GM21717 (cell line): ENCODE measurements around the gene SLCO3A1.

Experiments used
- ATAC-seq: cut with Tn5 transposase; IDR thresholded peaks from one replicate; pipeline ENCODE4 v1.9.1; 2021; ENCODE audit warnings: mild to moderate bottlenecking, moderate library complexity; ENCODE audit not compliant: unreplicated experiment

Gene SLCO3A1

DNA sequence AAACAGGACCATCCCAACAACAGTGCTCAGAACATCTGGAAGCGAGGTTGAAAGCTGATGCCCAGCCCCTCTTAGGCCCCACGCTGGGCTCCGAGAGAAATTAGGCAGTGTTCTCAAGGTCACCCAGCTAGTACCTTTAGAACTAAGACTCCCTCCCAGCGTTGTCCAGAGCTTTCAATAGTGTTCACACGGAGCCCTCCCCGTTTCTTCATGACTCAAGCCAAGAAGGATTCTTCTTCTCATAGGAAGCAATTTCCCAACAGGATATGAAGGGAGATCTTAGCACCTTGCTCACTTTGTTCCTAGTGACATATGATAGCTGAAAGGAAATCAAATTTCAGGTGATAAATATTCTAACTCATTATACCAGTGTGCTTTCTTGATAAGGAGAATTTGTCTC lies 296.0 kb downstream of the SLCO3A1 start:
- ATAC-seq, result no peak

GRCh38 chr15:92151168-92151567 lies 297.7 kb downstream of the SLCO3A1 start:
- ATAC-seq, result no peak

- no peak for ATAC-seq
Measured at GRCh38 chr15:92151741-92152140, 298.2 kb downstream of the SLCO3A1 start.

DNA sequence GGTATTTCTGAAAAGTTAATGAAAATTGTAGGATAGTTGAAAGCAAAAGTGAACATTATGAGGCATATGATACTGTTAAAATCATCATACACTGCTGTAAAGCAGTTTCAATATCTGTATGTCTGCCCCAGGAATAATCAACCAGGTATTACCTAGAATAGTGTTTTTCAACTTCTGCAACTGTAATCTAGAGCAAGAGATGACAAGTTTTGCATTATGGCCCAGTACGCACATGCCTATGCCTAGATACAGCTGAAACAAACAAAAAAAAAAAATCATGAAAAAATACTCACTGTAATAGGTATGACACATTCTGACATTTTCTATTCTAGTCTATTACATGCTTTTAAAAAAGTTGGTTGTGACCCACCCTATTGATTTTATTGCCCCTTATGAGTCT lies 299.5 kb downstream of the SLCO3A1 start:
- ATAC-seq, result no peak

DNA sequence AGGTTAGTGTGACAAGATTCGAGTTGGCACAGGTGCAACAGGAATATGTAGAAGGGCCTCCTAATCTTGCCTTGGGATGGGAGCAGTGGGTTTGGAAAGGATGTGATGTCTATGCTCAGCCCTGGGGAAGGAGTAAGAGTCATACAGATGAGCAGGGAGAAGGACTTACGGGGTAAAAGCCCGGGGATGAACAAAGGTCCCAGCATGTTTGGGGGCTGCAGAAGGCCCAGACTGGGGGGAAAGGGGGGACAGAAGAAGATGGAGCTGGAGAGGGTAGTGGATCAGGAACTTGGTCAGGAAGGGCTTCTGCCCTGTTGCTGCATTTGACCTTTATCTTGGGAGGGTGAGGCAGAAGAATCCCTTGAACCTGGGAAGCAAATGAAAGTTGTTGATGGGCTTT lies 300.1 kb downstream of the SLCO3A1 start:
- no peak for ATAC-seq

GRCh38 chr15:92155934-92156333 lies 302.4 kb downstream of the SLCO3A1 start:
- no peak for ATAC-seq

- ATAC-seq, result no peak
Measured at GRCh38 chr15:92157666-92158298, 304.3 kb downstream of the SLCO3A1 start.

DNA sequence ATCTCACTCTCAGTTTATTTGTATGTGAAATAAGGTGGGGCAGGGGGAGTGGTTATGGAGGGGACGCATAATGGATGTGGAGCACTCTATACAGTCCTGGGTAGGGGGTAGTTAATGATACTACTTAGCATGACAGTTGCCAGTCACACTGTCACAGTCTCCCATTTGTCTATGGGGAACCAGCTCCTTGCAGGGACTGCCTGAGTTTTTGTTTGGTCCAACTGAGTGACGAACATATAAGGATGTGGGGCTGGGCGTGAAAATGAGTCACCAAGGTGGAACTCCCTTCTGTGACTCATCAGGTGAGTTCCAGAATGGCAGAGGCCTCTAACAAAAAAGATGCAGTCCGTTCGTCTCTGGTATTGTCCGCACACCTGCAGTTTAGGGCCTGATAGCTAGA lies 304.9 kb downstream of the SLCO3A1 start:
- peak; percentile 49 for ATAC-seq

- ATAC-seq, result no peak
Measured at GRCh38 chr15:92159481-92159880, 306.0 kb downstream of the SLCO3A1 start.

DNA sequence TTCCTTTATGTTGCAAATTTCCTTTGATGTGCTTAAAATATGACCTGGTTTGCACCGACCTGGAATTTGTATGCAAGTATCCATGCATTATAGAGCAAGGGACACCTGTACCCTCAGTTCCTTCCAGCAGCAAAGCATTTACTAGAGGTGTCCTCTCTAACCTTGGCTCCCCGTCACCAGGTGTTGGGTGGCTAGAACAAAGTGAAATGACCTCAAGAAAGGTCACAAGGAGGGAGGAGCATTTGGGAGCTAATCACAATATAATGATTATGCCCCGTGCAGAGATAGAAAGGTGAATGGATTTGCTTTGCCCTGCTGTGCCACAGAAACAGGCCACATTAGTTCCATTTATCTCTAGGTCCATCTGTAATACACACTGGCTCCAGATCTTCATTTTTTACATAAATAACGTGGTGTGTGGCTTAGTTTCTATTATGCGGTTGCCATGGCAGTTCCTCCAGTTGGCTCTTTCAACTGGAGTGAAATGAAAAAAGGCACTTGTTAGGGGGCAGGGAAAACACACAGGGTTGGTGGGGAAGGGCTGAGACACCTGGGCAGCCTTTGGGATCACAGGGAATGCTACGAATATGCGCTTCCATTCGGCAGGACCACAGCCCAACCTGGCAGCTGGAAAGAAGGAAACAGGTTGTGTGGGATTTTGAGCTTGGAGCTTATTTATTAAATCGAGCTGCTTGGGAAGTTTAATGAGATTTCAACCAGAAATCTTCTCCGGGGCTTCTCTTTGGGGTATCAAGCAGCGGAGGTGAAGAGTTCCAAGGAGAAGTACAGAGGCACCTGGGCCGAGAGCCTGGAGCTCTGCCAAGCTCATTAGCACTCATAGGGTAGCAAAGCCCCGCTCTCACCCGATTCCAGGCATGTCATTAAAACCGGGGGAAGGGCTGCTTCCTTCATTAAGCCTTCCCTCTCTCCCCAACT lies 306.7 kb downstream of the SLCO3A1 start:
- ATAC-seq, result no peak

DNA sequence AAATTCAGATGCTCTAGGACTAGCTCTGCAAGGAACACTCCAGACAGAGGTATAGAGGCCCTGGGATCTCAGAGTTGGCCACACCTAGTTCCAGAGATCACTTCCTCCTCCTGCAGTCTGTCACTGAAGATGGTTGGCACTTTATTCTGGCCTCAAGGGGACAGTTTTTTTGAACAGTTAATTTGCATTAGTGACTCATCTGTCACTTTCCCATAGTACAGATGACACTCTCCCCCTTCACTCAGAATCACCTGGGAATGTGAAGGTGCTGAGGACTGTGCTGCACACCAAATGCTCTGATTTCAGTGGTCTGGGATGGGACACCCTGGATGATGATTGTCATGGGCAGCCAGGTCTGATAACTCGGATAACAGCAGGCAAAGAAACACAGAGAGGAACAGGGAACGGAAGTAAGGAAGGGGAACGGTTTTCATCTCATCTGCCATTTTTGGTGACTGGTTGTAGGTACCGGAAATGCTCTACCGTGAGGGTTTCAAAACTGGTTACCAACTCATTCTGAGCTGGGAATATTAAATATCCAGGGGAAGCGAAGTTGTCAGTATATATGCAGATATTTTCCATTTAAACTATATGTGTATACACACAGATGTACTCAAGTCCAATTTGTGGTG lies 307.6 kb downstream of the SLCO3A1 start:
- peak; percentile 93 for ATAC-seq

GRCh38 chr15:92162657-92163056 lies 309.1 kb downstream of the SLCO3A1 start:
- no peak for ATAC-seq

GRCh38 chr15:92163641-92164040 lies 310.1 kb downstream of the SLCO3A1 start:
- ATAC-seq, result no peak

GRCh38 chr15:92164327-92165000 lies 311.0 kb downstream of the SLCO3A1 start:
- ATAC-seq, result no peak

DNA sequence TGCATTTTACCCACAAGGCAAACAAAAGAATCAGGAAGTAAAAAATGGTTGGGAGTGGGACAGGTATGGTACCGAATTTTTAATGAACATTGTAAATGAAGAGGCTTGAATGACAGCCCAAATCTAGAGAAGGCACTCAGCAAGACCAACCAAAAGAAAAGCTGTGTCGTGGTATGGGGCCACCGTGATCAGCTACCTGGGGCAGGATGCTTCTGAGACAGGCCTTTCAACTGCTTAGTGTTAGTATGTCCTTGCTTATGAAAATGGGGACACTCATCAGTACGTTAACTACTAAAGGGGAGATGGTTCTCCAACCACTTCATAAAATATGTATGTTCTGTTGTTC lies 311.5 kb downstream of the SLCO3A1 start:
- no peak for ATAC-seq

- no peak for ATAC-seq
Measured at GRCh38 chr15:92166029-92166428, 312.5 kb downstream of the SLCO3A1 start.

DNA sequence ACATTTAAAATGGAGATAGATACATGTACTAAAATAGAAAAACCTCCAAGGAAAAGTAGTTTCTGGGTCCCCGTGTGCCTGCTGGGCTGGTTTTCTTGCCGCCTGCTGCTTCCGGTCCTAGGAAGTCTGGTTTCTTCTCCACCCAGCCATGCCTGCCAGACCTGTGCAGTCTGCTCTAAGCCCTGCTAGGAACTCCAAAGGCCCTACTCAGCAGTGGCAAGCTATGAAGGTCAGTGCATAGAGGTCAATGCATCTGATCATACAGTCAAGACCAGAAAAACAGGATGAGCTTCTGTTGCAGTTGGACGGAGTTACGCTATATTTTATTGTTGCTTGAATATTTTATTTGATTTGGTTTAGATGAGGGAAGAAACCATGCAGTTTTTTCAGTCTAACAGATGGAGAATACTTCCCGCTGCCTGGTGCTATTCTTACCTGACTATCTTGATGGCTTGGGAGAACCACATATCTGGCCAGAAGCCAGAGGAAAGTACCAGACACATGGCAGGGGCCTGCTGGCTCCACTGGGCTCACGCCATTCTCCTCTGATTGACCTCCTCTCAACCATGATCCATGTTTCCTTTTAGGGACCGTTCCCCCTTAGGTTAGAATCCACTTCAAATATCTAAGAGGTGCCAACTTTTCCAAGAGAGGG lies 313.4 kb downstream of the SLCO3A1 start:
- ATAC-seq, result no peak

- no peak for ATAC-seq
Measured at GRCh38 chr15:92167451-92167850, 313.9 kb downstream of the SLCO3A1 start.

- no peak for ATAC-seq
Measured at GRCh38 chr15:92168066-92168683, 314.7 kb downstream of the SLCO3A1 start.

- ATAC-seq, result no peak
Measured at GRCh38 chr15:92170897-92171296, 317.4 kb downstream of the SLCO3A1 start.
